Measurements from ENCODE around the gene CTBP1.

The CTBP1 gene

DNA sequence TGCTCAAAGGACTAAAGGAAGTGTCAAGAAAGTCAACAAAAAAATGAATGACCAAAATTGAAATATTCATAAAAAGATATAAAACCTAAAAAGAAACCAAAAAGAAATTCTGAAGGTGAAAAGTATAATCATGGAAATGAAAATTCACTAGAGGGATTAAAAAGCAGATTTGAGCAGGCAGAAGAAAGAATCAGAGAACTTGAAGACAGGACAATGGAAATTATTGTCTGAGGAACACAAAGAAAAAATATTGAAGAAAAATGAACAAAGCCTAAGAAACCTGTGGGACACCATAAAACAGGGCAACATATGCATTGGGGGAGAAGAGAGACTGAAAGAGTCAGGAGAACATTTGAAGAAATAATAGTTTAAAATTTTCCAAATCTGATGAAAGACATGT, 66.6 kb downstream of the CTBP1 start:
- TF ChIP-seq, protein P1, sequence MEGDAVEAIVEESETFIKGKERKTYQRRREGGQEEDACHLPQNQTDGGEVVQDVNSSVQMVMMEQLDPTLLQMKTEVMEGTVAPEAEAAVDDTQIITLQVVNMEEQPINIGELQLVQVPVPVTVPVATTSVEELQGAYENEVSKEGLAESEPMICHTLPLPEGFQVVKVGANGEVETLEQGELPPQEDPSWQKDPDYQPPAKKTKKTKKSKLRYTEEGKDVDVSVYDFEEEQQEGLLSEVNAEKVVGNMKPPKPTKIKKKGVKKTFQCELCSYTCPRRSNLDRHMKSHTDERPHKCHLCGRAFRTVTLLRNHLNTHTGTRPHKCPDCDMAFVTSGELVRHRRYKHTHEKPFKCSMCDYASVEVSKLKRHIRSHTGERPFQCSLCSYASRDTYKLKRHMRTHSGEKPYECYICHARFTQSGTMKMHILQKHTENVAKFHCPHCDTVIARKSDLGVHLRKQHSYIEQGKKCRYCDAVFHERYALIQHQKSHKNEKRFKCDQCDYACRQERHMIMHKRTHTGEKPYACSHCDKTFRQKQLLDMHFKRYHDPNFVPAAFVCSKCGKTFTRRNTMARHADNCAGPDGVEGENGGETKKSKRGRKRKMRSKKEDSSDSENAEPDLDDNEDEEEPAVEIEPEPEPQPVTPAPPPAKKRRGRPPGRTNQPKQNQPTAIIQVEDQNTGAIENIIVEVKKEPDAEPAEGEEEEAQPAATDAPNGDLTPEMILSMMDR (IDR thresholded peaks at IDR 0.05; ENCODE audit: insufficient read depth, low read depth, low read length, missing control alignments): no peak
- no peak overlapping the region for H3K4me3 ChIP-seq (ENCODE audit: low read length)
- DNase-seq (ENCODE audit: low read depth): no peak

DNA sequence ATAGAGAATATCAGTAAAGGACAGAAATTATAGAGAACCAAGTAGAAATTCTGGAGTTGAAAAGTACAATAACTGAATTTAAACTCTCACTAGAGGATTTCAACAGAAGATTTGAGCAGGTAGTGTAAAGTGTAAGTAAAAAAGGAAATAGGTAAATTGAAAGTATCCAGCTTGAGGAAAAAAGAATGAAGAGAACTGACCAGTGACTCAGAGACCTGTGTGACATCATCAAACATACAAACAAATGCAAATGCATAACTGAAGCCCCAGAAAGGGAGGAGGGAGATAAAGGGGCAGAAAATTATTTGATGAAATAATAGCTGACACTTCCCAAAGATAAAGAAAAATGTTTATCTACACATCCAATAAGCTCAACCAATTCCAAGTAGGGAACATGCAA, 68.3 kb downstream of the CTBP1 start:
- TF ChIP-seq, protein P1 (IDR thresholded peaks at IDR 0.05; ENCODE audit: insufficient read depth, low read depth, low read length, missing control alignments): no peak
- DNase-seq (ENCODE audit: low read depth): no peak
- no peak overlapping the region for H3K4me3 ChIP-seq (ENCODE audit: low read length)

GRCh38 chr4:1179976-1180375, 69.0 kb downstream of the CTBP1 start:
- no peak overlapping the region for H3K4me3 ChIP-seq (ENCODE audit: low read length)
- DNase-seq (ENCODE audit: low read depth): no peak
- TF ChIP-seq, protein P1 (IDR thresholded peaks at IDR 0.05; ENCODE audit: insufficient read depth, low read depth, low read length, missing control alignments): no peak

- no peak overlapping the region for H3K4me3 ChIP-seq (ENCODE audit: low read length)
- DNase-seq (ENCODE audit: low read depth): no peak
- TF ChIP-seq, protein P1 (IDR thresholded peaks at IDR 0.05; ENCODE audit: insufficient read depth, low read depth, low read length, missing control alignments): no peak
These were observed 69.9 kb downstream of the CTBP1 start for GRCh38 chr4:1179089-1179441.

GRCh38 chr4:1178300-1179088, 70.4 kb downstream of the CTBP1 start:
- H3K4me3 ChIP-seq (ENCODE audit: low read length): no peak overlapping the region
- TF ChIP-seq, protein P1 (IDR thresholded peaks at IDR 0.05; ENCODE audit: insufficient read depth, low read depth, low read length, missing control alignments): no peak
- peak; percentile 42 for DNase-seq (ENCODE audit: low read depth)

GRCh38 chr4:1177274-1178141, 71.4 kb downstream of the CTBP1 start:
- DNase-seq (ENCODE audit: low read depth): peak; percentile 77
- H3K4me3 ChIP-seq (ENCODE audit: low read length): no peak overlapping the region
- TF ChIP-seq, protein P1 (IDR thresholded peaks at IDR 0.05; ENCODE audit: insufficient read depth, low read depth, low read length, missing control alignments): no peak

Measured in epithelial cell of esophagus (primary cell).